Measurements from ENCODE around the gene SETD2. TPM values are rescaled to one million over a fixed set of nuclear protein-coding genes. Genes with fewer than 3 reads are reported as not detected.

The SETD2 gene
- total and polyA plus RNA-seq, 4 donors, result 7.6 to 37.6 (median 19.0) TPM

- TF ChIP-seq REST (IDR thresholded peaks at IDR 0.05) (no peak), JUND (IDR thresholded peaks at IDR 0.05) (no peak), NR2F2 (IDR thresholded peaks at IDR 0.05) (no peak), HNF4A (conservative IDR thresholded peaks at IDR 0.05) (no peak)
These were observed 65.0 kb downstream of the SETD2 start (continued) for GRCh38 chr3:47098910-47099309.

DNA sequence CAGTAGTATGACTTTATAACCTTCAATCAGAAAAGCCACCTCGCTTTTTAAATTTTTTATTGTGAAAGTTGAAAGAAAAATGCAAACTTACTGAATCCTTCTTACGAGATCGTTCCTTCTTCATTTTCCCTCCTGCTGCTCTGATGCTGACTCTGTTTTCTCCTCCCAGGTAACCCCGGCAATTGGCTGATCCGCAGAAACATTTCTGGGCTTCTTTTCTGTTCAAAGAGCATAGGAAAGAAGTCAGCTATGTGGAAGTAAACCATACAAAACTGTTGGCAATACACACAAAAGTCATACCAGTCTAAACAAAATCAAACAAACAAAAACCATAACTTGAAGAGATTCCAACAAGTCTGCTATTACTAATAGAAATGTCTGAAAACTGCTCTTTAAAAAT lies 66.0 kb downstream of the SETD2 start:
- no peak overlapping the region for H3K27ac ChIP-seq (ENCODE audit: low read depth in 1 of 2, low read length in 2 of 2)
- no peaks in the 10 kb centered on the region for H3K4me1 ChIP-seq (ENCODE audit: control insufficient read depth in 4 of 4, insufficient read depth in 4 of 4, low read length in 3 of 4)
- H3K9me3 ChIP-seq (ENCODE audit: control insufficient read depth in 4 of 4, low read length in 3 of 4), result no peaks in the 10 kb centered on the region
- peaks cover 3 to 34% (median 27%) of the 10 kb centered on the region in 4 donors for H3K36me3 ChIP-seq (ENCODE audit: control insufficient read depth in 4 of 4, insufficient read depth in 3 of 4, low read depth in 1 of 4, low read length in 3 of 4)
- no peak for DNase-seq (ENCODE audit: low spot score)
- TF ChIP-seq FOXA2 (IDR thresholded peaks at IDR 0.05), result no peak
- no peak for TF ChIP-seq JUND (IDR thresholded peaks at IDR 0.05)
- TF ChIP-seq EGR1 (IDR thresholded peaks at IDR 0.05; ENCODE audit: low read depth in 2 of 2), result no peak
- no peak for TF ChIP-seq HNF4A (conservative IDR thresholded peaks at IDR 0.05)
- no peak for TF ChIP-seq TAF1 (conservative IDR thresholded peaks at IDR 0.05)
- TF ChIP-seq, protein P1, sequence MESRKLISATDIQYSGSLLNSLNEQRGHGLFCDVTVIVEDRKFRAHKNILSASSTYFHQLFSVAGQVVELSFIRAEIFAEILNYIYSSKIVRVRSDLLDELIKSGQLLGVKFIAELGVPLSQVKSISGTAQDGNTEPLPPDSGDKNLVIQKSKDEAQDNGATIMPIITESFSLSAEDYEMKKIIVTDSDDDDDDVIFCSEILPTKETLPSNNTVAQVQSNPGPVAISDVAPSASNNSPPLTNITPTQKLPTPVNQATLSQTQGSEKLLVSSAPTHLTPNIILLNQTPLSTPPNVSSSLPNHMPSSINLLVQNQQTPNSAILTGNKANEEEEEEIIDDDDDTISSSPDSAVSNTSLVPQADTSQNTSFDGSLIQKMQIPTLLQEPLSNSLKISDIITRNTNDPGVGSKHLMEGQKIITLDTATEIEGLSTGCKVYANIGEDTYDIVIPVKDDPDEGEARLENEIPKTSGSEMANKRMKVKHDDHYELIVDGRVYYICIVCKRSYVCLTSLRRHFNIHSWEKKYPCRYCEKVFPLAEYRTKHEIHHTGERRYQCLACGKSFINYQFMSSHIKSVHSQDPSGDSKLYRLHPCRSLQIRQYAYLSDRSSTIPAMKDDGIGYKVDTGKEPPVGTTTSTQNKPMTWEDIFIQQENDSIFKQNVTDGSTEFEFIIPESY (IDR thresholded peaks at IDR 0.05), result no peak
- no peak for TF ChIP-seq YY1 (IDR thresholded peaks at IDR 0.05)
- TF ChIP-seq, protein P2, sequence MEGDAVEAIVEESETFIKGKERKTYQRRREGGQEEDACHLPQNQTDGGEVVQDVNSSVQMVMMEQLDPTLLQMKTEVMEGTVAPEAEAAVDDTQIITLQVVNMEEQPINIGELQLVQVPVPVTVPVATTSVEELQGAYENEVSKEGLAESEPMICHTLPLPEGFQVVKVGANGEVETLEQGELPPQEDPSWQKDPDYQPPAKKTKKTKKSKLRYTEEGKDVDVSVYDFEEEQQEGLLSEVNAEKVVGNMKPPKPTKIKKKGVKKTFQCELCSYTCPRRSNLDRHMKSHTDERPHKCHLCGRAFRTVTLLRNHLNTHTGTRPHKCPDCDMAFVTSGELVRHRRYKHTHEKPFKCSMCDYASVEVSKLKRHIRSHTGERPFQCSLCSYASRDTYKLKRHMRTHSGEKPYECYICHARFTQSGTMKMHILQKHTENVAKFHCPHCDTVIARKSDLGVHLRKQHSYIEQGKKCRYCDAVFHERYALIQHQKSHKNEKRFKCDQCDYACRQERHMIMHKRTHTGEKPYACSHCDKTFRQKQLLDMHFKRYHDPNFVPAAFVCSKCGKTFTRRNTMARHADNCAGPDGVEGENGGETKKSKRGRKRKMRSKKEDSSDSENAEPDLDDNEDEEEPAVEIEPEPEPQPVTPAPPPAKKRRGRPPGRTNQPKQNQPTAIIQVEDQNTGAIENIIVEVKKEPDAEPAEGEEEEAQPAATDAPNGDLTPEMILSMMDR (IDR thresholded peaks at IDR 0.05; ENCODE audit: low read depth, low read length, missing input control), result no peak
- TF ChIP-seq RAD21 (IDR thresholded peaks at IDR 0.05), result no peak
- TF ChIP-seq FOXA1 (IDR thresholded peaks at IDR 0.05), result no peak
- no peak overlapping the region for H3K4me3 ChIP-seq (ENCODE audit: low read depth in 1 of 3, low read length in 3 of 3)
- no peak overlapping the region for H3K9ac ChIP-seq (ENCODE audit: low read depth in 1 of 2, low read length in 2 of 2)
- no peaks in the 10 kb centered on the region for H3K27me3 ChIP-seq (ENCODE audit: control insufficient read depth in 4 of 4, insufficient read depth in 4 of 4, low read length in 3 of 4)
- 98% methylated on average over 5 of the region's 5 CpGs for whole genome bisulfite sequencing

- Histone ChIP-seq H3K4me1 (ENCODE audit: control insufficient read depth in 4 of 4, insufficient read depth in 4 of 4, low read length in 3 of 4) (no peaks in the 10 kb centered on the region), H3K9ac (ENCODE audit: low read depth in 1 of 2, low read length in 2 of 2) (no peak overlapping the region), H3K27ac (ENCODE audit: low read depth in 1 of 2, low read length in 2 of 2) (no peak overlapping the region), H3K9me3 (ENCODE audit: control insufficient read depth in 4 of 4, low read length in 3 of 4) (no peaks in the 10 kb centered on the region), H3K27me3 (ENCODE audit: control insufficient read depth in 4 of 4, insufficient read depth in 4 of 4, low read length in 3 of 4) (no peaks in the 10 kb centered on the region), H3K4me3 (ENCODE audit: low read depth in 1 of 3, low read length in 3 of 3) (no peak overlapping the region), H3K36me3 (ENCODE audit: control insufficient read depth in 4 of 4, insufficient read depth in 3 of 4, low read depth in 1 of 4, low read length in 3 of 4) (peaks cover 3 to 34% (median 26%) of the 10 kb centered on the region in 4 donors)
- no peak for DNase-seq (ENCODE audit: low spot score)
- 89% methylated on average over 1 of the region's 1 CpG for WGBS
- TF ChIP-seq FOXA1 (IDR thresholded peaks at IDR 0.05) (no peak), REST (IDR thresholded peaks at IDR 0.05) (no peak), HNF4G (IDR thresholded peaks at IDR 0.05) (no peak), RXRA (IDR thresholded peaks at IDR 0.05) (no peak), TAF1 (conservative IDR thresholded peaks at IDR 0.05) (no peak), YY1 (IDR thresholded peaks at IDR 0.05) (no peak), JUND (IDR thresholded peaks at IDR 0.05) (no peak), HNF4A (conservative IDR thresholded peaks at IDR 0.05) (no peak), NR2F2 (IDR thresholded peaks at IDR 0.05) (no peak), GABPA (IDR thresholded peaks at IDR 0.05 in 1 of 2, conservative IDR thresholded peaks at IDR 0.05 in 1 of 2) (no peak), EGR1 (IDR thresholded peaks at IDR 0.05; ENCODE audit: low read depth in 2 of 2) (no peak), FOXA2 (IDR thresholded peaks at IDR 0.05) (no peak)
- TF ChIP-seq, protein P3, sequence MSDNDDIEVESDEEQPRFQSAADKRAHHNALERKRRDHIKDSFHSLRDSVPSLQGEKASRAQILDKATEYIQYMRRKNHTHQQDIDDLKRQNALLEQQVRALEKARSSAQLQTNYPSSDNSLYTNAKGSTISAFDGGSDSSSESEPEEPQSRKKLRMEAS (IDR thresholded peaks at IDR 0.05), result no peak
- TF ChIP-seq, protein P2 (IDR thresholded peaks at IDR 0.05; ENCODE audit: low read depth, low read length, missing input control), result no peak
These were observed 67.0 kb downstream of the SETD2 start for GRCh38 chr3:47096959-47097358.
